ENCODE measurements around the gene MELTF. TPM values are rescaled to one million over a fixed set of nuclear protein-coding genes. Genes with fewer than 3 reads are reported as not detected.

The MELTF gene
- total and polyA plus RNA-seq, 2 donors from 2014 or later = 6.1 to 8.7 TPM

- Histone ChIP-seq H3K4me1 (ENCODE audit: control insufficient read depth in 2 of 3, insufficient read depth in 2 of 3, low read depth in 1 of 3, low read length in 3 of 3) (peaks cover 0 to 6% (median 0%) of the 10 kb centered on the region in 3 donors), H3K27ac (ENCODE audit: low read depth in 2 of 2, low read length in 2 of 2) (no peak overlapping the region), H3K36me3 (ENCODE audit: control insufficient read depth in 2 of 3, insufficient read depth in 3 of 3, low read length in 3 of 3) (no peaks in the 10 kb centered on the region), H3K4me3 (ENCODE audit: low read length in 3 of 3) (no peak overlapping the region), H3K27me3 (ENCODE audit: control insufficient read depth, insufficient read depth, low read length) (no peaks in the 10 kb centered on the region), H3K9ac (ENCODE audit: low read length in 3 of 3) (no peak overlapping the region), H3K9me3 (ENCODE audit: control insufficient read depth in 2 of 3, insufficient read depth in 1 of 3, low read length in 3 of 3) (no peaks in the 10 kb centered on the region)
- TF ChIP-seq CTCF (IDR thresholded peaks at IDR 0.05; ENCODE audit: borderline replicate concordance, extremely low read depth, insufficient read depth) = no peak
- intact Hi-C loops (cut with DNase I) = no loop called here
- peak in 1 of 5 donors; percentile 54 for DNase-seq
- FAIRE-seq = no peak
Measured at GRCh38 chr3:197025736-197026480, 3.7 kb downstream of the MELTF start.

GRCh38 chr3:197024881-197025735 lies 4.5 kb downstream of the MELTF start:
- Histone ChIP-seq H3K9me3 (ENCODE audit: control insufficient read depth in 2 of 3, insufficient read depth in 1 of 3, low read length in 3 of 3) (no peaks in the 10 kb centered on the region), H3K9ac (ENCODE audit: low read length in 3 of 3) (no peak overlapping the region), H3K36me3 (ENCODE audit: control insufficient read depth in 2 of 3, insufficient read depth in 3 of 3, low read length in 3 of 3) (no peaks in the 10 kb centered on the region), H3K4me1 (ENCODE audit: control insufficient read depth in 2 of 3, insufficient read depth in 2 of 3, low read depth in 1 of 3, low read length in 3 of 3) (peaks cover 0 to 6% (median 0%) of the 10 kb centered on the region in 3 donors), H3K4me3 (ENCODE audit: low read length in 3 of 3) (no peak overlapping the region), H3K27ac (ENCODE audit: low read depth in 2 of 2, low read length in 2 of 2) (no peak overlapping the region), H3K27me3 (ENCODE audit: control insufficient read depth, insufficient read depth, low read length) (no peaks in the 10 kb centered on the region)
- FAIRE-seq (no peak), DNase-seq (peak in 1 of 5 donors; percentile 40)
- no peak for TF ChIP-seq CTCF (IDR thresholded peaks at IDR 0.05; ENCODE audit: borderline replicate concordance, extremely low read depth, insufficient read depth)
- intact Hi-C loops (cut with DNase I) = no loop called here

GRCh38 chr3:197023998-197024651 lies 5.5 kb downstream of the MELTF start:
- peak in 3 of 5 donors; percentile 43 to 60 (median 55) for DNase-seq
- no peak overlapping the region for H3K9ac ChIP-seq (ENCODE audit: low read length in 3 of 3)
- intact Hi-C loops (cut with DNase I) = no loop called here
- no peak for TF ChIP-seq CTCF (IDR thresholded peaks at IDR 0.05; ENCODE audit: borderline replicate concordance, extremely low read depth, insufficient read depth)
- H3K4me1 ChIP-seq (ENCODE audit: control insufficient read depth in 2 of 3, insufficient read depth in 2 of 3, low read depth in 1 of 3, low read length in 3 of 3) = peaks cover 0 to 2% (median 0%) of the 10 kb centered on the region in 3 donors
- H3K27me3 ChIP-seq (ENCODE audit: control insufficient read depth, insufficient read depth, low read length) = no peaks in the 10 kb centered on the region
- FAIRE-seq = no peak
- H3K27ac ChIP-seq (ENCODE audit: low read depth in 2 of 2, low read length in 2 of 2) = no peak overlapping the region
- H3K36me3 ChIP-seq (ENCODE audit: control insufficient read depth in 2 of 3, insufficient read depth in 3 of 3, low read length in 3 of 3) = no peaks in the 10 kb centered on the region
- no peak overlapping the region for H3K4me3 ChIP-seq (ENCODE audit: low read length in 3 of 3)
- no peaks in the 10 kb centered on the region for H3K9me3 ChIP-seq (ENCODE audit: control insufficient read depth in 2 of 3, insufficient read depth in 1 of 3, low read length in 3 of 3)

All from kidney (tissue), 14 donors.